ENCODE measurements around the gene ZNF543. TPM values are rescaled to one million over a fixed set of nuclear protein-coding genes. Genes with fewer than 3 reads are reported as not detected.

The ZNF543 gene
- total and polyA plus RNA-seq, 2 of the 8 experiments (the other 6 are each of a cell fraction or from before 2014, with no cell fraction given), result 1.8 to 9.0 TPM

GRCh38 chr19:57363688-57364181, 43.5 kb downstream of the ZNF543 start (continued):
- TF ChIP-seq CTCF (IDR thresholded peaks at IDR 0.05; ENCODE audit: control extremely low read depth in 1 of 3, insufficient read depth in 1 of 3, low read depth in 1 of 3, low read length in 3 of 3), result no peak
- TF ChIP-seq SP1 (IDR thresholded peaks at IDR 0.05; ENCODE audit: low read depth, low read length), result no peak
- TF ChIP-seq CHD1 (IDR thresholded peaks at IDR 0.05; ENCODE audit: low read depth, low read length), result no peak
- TF ChIP-seq MAFK (IDR thresholded peaks at IDR 0.05; ENCODE audit: low read depth, low read length), result no peak
- no peak for TF ChIP-seq HDAC6 (IDR thresholded peaks at IDR 0.05; ENCODE audit: low read depth, low read length)
- TF ChIP-seq SIRT6 (IDR thresholded peaks at IDR 0.05; ENCODE audit: low read length), result no peak

Measured in H1 (cell line).